HPDE6-E6E7 (cell line): ENCODE results near the gene OR10G8.

ENCODE experiments used
- DNase-seq: peaks from one replicate; pipeline ENCODE4 v3.0.0; 2011; ENCODE audit warnings: missing footprints; ENCODE audit errors: extremely low spot score

OR10G8 gene

GRCh38 chr11:124078591-124078990 lies 52.0 kb downstream of the OR10G8 start:
- DNase-seq: no peak

GRCh38 chr11:124079631-124080326 lies 53.2 kb downstream of the OR10G8 start:
- DNase-seq: no peak
